Measurements from ENCODE around the gene SMTNL2. TPM values are rescaled to one million over a fixed set of nuclear protein-coding genes. Genes with fewer than 3 reads are reported as not detected.

SMTNL2 gene
- total RNA-seq, 1 donor from 2014 or later = 22.0 TPM

GRCh38 chr17:4549781-4550533 is 34.4 kb upstream of the SMTNL2 start:
- H3K9me3 Mint-ChIP-seq (ENCODE audit: unreplicated experiment) = no peaks in the 10 kb centered on the region
- TF ChIP-seq CTCF (IDR thresholded peaks at IDR 0.05; ENCODE audit: partially characterized antibody, unreplicated experiment) = no peak
- no peaks in the 10 kb centered on the region for H3K27me3 Mint-ChIP-seq (ENCODE audit: unreplicated experiment)
- no peak overlapping the region for H3K27ac Mint-ChIP-seq (ENCODE audit: unreplicated experiment)
- peaks cover 3% of the 10 kb centered on the region for H3K4me1 Mint-ChIP-seq (ENCODE audit: low read depth, unreplicated experiment)
- H3K4me3 Mint-ChIP-seq (ENCODE audit: unreplicated experiment) = no peak overlapping the region
- no peaks in the 10 kb centered on the region for H3K36me3 Mint-ChIP-seq (ENCODE audit: unreplicated experiment)
- DNase-seq = no peak

GRCh38 chr17:4550534-4551039 is 33.7 kb upstream of the SMTNL2 start:
- H3K4me3 Mint-ChIP-seq (ENCODE audit: unreplicated experiment) = no peak overlapping the region
- H3K27ac Mint-ChIP-seq (ENCODE audit: unreplicated experiment) = no peak overlapping the region
- no peaks in the 10 kb centered on the region for H3K9me3 Mint-ChIP-seq (ENCODE audit: unreplicated experiment)
- peaks cover 2% of the 10 kb centered on the region for H3K4me1 Mint-ChIP-seq (ENCODE audit: low read depth, unreplicated experiment)
- no peak for TF ChIP-seq CTCF (IDR thresholded peaks at IDR 0.05; ENCODE audit: partially characterized antibody, unreplicated experiment)
- H3K27me3 Mint-ChIP-seq (ENCODE audit: unreplicated experiment) = peaks cover 2% of the 10 kb centered on the region
- no peaks in the 10 kb centered on the region for H3K36me3 Mint-ChIP-seq (ENCODE audit: unreplicated experiment)
- no peak for DNase-seq

- Mint-ChIP-seq H3K9me3 (ENCODE audit: unreplicated experiment) (no peaks in the 10 kb centered on the region), H3K4me3 (ENCODE audit: unreplicated experiment) (no peak overlapping the region), H3K27me3 (ENCODE audit: unreplicated experiment) (peaks cover 5% of the 10 kb centered on the region), H3K36me3 (ENCODE audit: unreplicated experiment) (no peaks in the 10 kb centered on the region), H3K27ac (ENCODE audit: unreplicated experiment) (no peak overlapping the region), H3K4me1 (ENCODE audit: low read depth, unreplicated experiment) (peaks cover 8% of the 10 kb centered on the region)
- DNase-seq = no peak
- TF ChIP-seq CTCF (IDR thresholded peaks at IDR 0.05; ENCODE audit: partially characterized antibody, unreplicated experiment) = no peak
These were observed 33.2 kb upstream of the SMTNL2 start for GRCh38 chr17:4551141-4551540.

- peaks cover 6% of the 10 kb centered on the region for H3K27me3 Mint-ChIP-seq (ENCODE audit: unreplicated experiment)
- H3K9me3 Mint-ChIP-seq (ENCODE audit: unreplicated experiment) = no peaks in the 10 kb centered on the region
- H3K27ac Mint-ChIP-seq (ENCODE audit: unreplicated experiment) = no peak overlapping the region
- TF ChIP-seq CTCF (IDR thresholded peaks at IDR 0.05; ENCODE audit: partially characterized antibody, unreplicated experiment) = no peak
- no peaks in the 10 kb centered on the region for H3K36me3 Mint-ChIP-seq (ENCODE audit: unreplicated experiment)
- no peak overlapping the region for H3K4me3 Mint-ChIP-seq (ENCODE audit: unreplicated experiment)
- peaks cover 15% of the 10 kb centered on the region for H3K4me1 Mint-ChIP-seq (ENCODE audit: low read depth, unreplicated experiment)
- DNase-seq = no peak
These were observed 32.4 kb upstream of the SMTNL2 start for GRCh38 chr17:4551796-4552525.

GRCh38 chr17:4553669-4554068 is 30.7 kb upstream of the SMTNL2 start:
- no peaks in the 10 kb centered on the region for H3K36me3 Mint-ChIP-seq (ENCODE audit: unreplicated experiment)
- H3K4me1 Mint-ChIP-seq (ENCODE audit: low read depth, unreplicated experiment) = peaks cover 15% of the 10 kb centered on the region
- H3K4me3 Mint-ChIP-seq (ENCODE audit: unreplicated experiment) = peak overlapping the region; percentile 90
- TF ChIP-seq CTCF (IDR thresholded peaks at IDR 0.05; ENCODE audit: partially characterized antibody, unreplicated experiment) = no peak
- no peaks in the 10 kb centered on the region for H3K9me3 Mint-ChIP-seq (ENCODE audit: unreplicated experiment)
- peaks cover 9% of the 10 kb centered on the region for H3K27me3 Mint-ChIP-seq (ENCODE audit: unreplicated experiment)
- no peak overlapping the region for H3K27ac Mint-ChIP-seq (ENCODE audit: unreplicated experiment)
- DNase-seq = no peak
